Measurements from ENCODE around the gene CFAP46.

Gene CFAP46

GRCh38 chr10:132913559-132914115 is 28.7 kb downstream of the CFAP46 start:
- Mint-ChIP-seq H3K4me3 (no peak overlapping the region), H3K27ac (no peak overlapping the region), H3K36me3 (ENCODE audit: low read depth) (no peaks in the 10 kb centered on the region), H3K9me3 (no peaks in the 10 kb centered on the region), H3K4me1 (no peaks in the 10 kb centered on the region), H3K27me3 (peaks cover 2% of the 10 kb centered on the region)
- ATAC-seq (no peak), DNase-seq (no peak)

- no peak for DNase-seq
- Mint-ChIP-seq H3K4me3 (no peak overlapping the region), H3K4me1 (no peaks in the 10 kb centered on the region), H3K36me3 (ENCODE audit: low read depth) (no peaks in the 10 kb centered on the region), H3K27me3 (peaks cover 2% of the 10 kb centered on the region), H3K9me3 (no peaks in the 10 kb centered on the region), H3K27ac (no peak overlapping the region)
- ATAC-seq = no peak
Observed at GRCh38 chr10:132912713-132913558, 29.4 kb downstream of the CFAP46 start.

GRCh38 chr10:132912225-132912712 is 30.1 kb downstream of the CFAP46 start:
- no peak for DNase-seq
- H3K36me3 Mint-ChIP-seq (ENCODE audit: low read depth) = no peaks in the 10 kb centered on the region
- peaks cover 2% of the 10 kb centered on the region for H3K27me3 Mint-ChIP-seq
- ATAC-seq = no peak
- no peaks in the 10 kb centered on the region for H3K4me1 Mint-ChIP-seq
- no peak overlapping the region for H3K4me3 Mint-ChIP-seq
- no peaks in the 10 kb centered on the region for H3K9me3 Mint-ChIP-seq
- no peak overlapping the region for H3K27ac Mint-ChIP-seq

GRCh38 chr10:132911786-132912097 is 30.6 kb downstream of the CFAP46 start:
- H3K4me1 Mint-ChIP-seq = no peaks in the 10 kb centered on the region
- ATAC-seq (no peak), DNase-seq (no peak)
- H3K27ac Mint-ChIP-seq = no peak overlapping the region
- H3K4me3 Mint-ChIP-seq = no peak overlapping the region
- H3K27me3 Mint-ChIP-seq = peaks cover 2% of the 10 kb centered on the region
- H3K9me3 Mint-ChIP-seq = no peaks in the 10 kb centered on the region
- no peaks in the 10 kb centered on the region for H3K36me3 Mint-ChIP-seq (ENCODE audit: low read depth)

- ATAC-seq (no peak), DNase-seq (no peak)
- Mint-ChIP-seq H3K27ac (no peak overlapping the region), H3K4me1 (no peaks in the 10 kb centered on the region), H3K4me3 (no peak overlapping the region), H3K9me3 (no peaks in the 10 kb centered on the region), H3K27me3 (peaks cover 2% of the 10 kb centered on the region), H3K36me3 (ENCODE audit: low read depth) (no peaks in the 10 kb centered on the region)
Observed at GRCh38 chr10:132910901-132911785, 31.2 kb downstream of the CFAP46 start.

GRCh38 chr10:132910186-132910880 is 32.0 kb downstream of the CFAP46 start:
- DNase-seq (no peak), ATAC-seq (no peak)
- H3K9me3 Mint-ChIP-seq = peaks cover under 1% of the 10 kb centered on the region
- H3K4me3 Mint-ChIP-seq = no peak overlapping the region
- no peaks in the 10 kb centered on the region for H3K36me3 Mint-ChIP-seq (ENCODE audit: low read depth)
- no peak overlapping the region for H3K27ac Mint-ChIP-seq
- peaks cover 3% of the 10 kb centered on the region for H3K4me1 Mint-ChIP-seq
- peaks cover 2% of the 10 kb centered on the region for H3K27me3 Mint-ChIP-seq

GRCh38 chr10:132909491-132910071 is 32.8 kb downstream of the CFAP46 start:
- ATAC-seq = no peak
- H3K27ac Mint-ChIP-seq = no peak overlapping the region
- no peak overlapping the region for H3K4me3 Mint-ChIP-seq
- DNase-seq = no peak
- no peaks in the 10 kb centered on the region for H3K36me3 Mint-ChIP-seq (ENCODE audit: low read depth)
- peaks cover 6% of the 10 kb centered on the region for H3K9me3 Mint-ChIP-seq
- H3K27me3 Mint-ChIP-seq = peaks cover 2% of the 10 kb centered on the region
- H3K4me1 Mint-ChIP-seq = peaks cover 10% of the 10 kb centered on the region

GRCh38 chr10:132908621-132909295 is 33.6 kb downstream of the CFAP46 start:
- H3K36me3 Mint-ChIP-seq (ENCODE audit: low read depth) = no peaks in the 10 kb centered on the region
- H3K27ac Mint-ChIP-seq = no peak overlapping the region
- H3K9me3 Mint-ChIP-seq = peaks cover 6% of the 10 kb centered on the region
- peaks cover 16% of the 10 kb centered on the region for H3K4me1 Mint-ChIP-seq
- no peak for DNase-seq
- no peak for ATAC-seq
- H3K27me3 Mint-ChIP-seq = peaks cover 6% of the 10 kb centered on the region
- no peak overlapping the region for H3K4me3 Mint-ChIP-seq

- ATAC-seq (no peak), DNase-seq (no peak)
- Mint-ChIP-seq H3K9me3 (peaks cover 6% of the 10 kb centered on the region), H3K4me1 (peaks cover 16% of the 10 kb centered on the region), H3K4me3 (no peak overlapping the region), H3K27me3 (peaks cover 10% of the 10 kb centered on the region), H3K27ac (no peak overlapping the region), H3K36me3 (ENCODE audit: low read depth) (no peaks in the 10 kb centered on the region)
Observed at GRCh38 chr10:132907821-132908620, 34.3 kb downstream of the CFAP46 start.

- no peak overlapping the region for H3K27ac Mint-ChIP-seq
- ATAC-seq (no peak), DNase-seq (no peak)
- peaks cover 12% of the 10 kb centered on the region for H3K27me3 Mint-ChIP-seq
- H3K9me3 Mint-ChIP-seq = peaks cover 6% of the 10 kb centered on the region
- H3K4me3 Mint-ChIP-seq = no peak overlapping the region
- H3K36me3 Mint-ChIP-seq (ENCODE audit: low read depth) = no peaks in the 10 kb centered on the region
- peaks cover 16% of the 10 kb centered on the region for H3K4me1 Mint-ChIP-seq
Observed at GRCh38 chr10:132906836-132907235, 35.5 kb downstream of the CFAP46 start.

GRCh38 chr10:132906106-132906505 is 36.3 kb downstream of the CFAP46 start:
- ATAC-seq = no peak
- Mint-ChIP-seq H3K27ac (no peak overlapping the region), H3K36me3 (ENCODE audit: low read depth) (no peaks in the 10 kb centered on the region), H3K4me3 (no peak overlapping the region), H3K9me3 (peaks cover 6% of the 10 kb centered on the region), H3K4me1 (peaks cover 16% of the 10 kb centered on the region), H3K27me3 (peaks cover 16% of the 10 kb centered on the region)
- DNase-seq = no peak

GRCh38 chr10:132905661-132906060 is 36.7 kb downstream of the CFAP46 start:
- H3K9me3 Mint-ChIP-seq = peaks cover 6% of the 10 kb centered on the region
- no peak overlapping the region for H3K4me3 Mint-ChIP-seq
- H3K27me3 Mint-ChIP-seq = peaks cover 20% of the 10 kb centered on the region
- DNase-seq (no peak), ATAC-seq (no peak)
- H3K36me3 Mint-ChIP-seq (ENCODE audit: low read depth) = no peaks in the 10 kb centered on the region
- no peak overlapping the region for H3K27ac Mint-ChIP-seq
- H3K4me1 Mint-ChIP-seq = peaks cover 16% of the 10 kb centered on the region
